Measurements from ENCODE around the gene CSTF1.

CSTF1 gene

GRCh38 chr20:56422076-56422823, 29.8 kb downstream of the CSTF1 start:
- H3K27ac ChIP-seq, result no peak overlapping the region
- TF ChIP-seq ZFX (IDR thresholded peaks at IDR 0.05), result no peak
- TF ChIP-seq CTCF (conservative IDR thresholded peaks at IDR 0.05), result no peak

DNA sequence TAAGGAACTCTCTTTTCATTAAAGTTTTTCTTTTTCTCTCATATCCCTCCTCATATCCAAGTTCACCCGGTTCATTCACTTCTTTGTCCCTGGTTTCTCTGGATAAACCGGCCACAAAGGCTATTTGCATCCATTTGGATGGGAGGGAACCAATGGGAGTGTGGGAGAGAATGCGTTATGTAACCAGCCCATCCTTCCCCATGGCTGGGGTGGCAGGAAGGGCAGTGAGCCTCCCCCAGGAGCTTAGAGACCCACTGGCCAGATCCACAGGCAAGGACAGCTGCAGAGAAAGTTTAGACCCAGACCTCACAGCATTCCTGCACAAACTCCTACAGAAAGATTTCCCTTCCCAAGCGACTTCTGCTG, 30.4 kb downstream of the CSTF1 start:
- no peak overlapping the region for H3K27ac ChIP-seq
- no peak for TF ChIP-seq ZFX (IDR thresholded peaks at IDR 0.05)
- no peak for TF ChIP-seq CTCF (conservative IDR thresholded peaks at IDR 0.05)

DNA sequence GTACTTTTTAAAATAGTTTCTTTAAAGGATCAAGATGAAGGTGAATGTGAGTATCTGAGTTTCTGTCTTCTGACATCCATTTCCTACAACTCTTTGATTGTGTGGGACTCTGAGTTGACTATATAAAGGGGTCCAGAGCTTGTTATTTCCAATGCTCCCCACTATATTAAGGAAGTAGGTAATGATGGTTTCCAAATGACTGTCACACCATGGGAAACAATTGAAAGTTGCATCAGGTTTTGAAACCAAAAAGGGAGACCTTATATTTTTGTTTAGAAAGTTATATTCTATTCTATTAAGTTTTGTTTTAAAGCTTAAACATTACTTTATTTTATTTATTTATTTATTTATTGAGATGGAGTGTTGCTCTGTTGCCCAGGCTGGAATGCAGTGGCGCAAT, 30.8 kb downstream of the CSTF1 start:
- H3K27ac ChIP-seq, result no peak overlapping the region
- TF ChIP-seq CTCF (conservative IDR thresholded peaks at IDR 0.05) (no peak), ZFX (IDR thresholded peaks at IDR 0.05) (no peak)

DNA sequence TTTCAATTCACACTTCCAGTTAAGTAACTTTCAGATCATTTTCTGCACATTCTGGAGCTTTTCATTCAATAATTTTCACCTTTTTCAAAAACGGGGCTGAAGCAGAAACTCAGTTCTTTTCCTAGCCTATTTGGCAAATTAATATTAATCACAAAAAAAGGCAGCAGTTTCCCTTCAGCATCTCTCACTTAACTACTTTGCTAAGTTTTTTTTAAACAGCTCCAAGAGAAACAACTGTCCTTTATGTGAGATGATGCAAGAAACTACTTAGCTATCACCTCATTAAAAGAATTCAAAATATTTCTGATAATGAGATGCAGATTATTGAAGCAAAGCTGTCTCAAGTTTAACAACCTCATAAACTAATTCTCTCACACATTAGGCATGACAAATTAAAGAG, 31.4 kb downstream of the CSTF1 start:
- TF ChIP-seq ZFX (IDR thresholded peaks at IDR 0.05) (no peak), CTCF (conservative IDR thresholded peaks at IDR 0.05) (no peak)
- H3K27ac ChIP-seq, result no peak overlapping the region

GRCh38 chr20:56424931-56425330, 32.5 kb downstream of the CSTF1 start:
- no peak overlapping the region for H3K27ac ChIP-seq
- TF ChIP-seq ZFX (IDR thresholded peaks at IDR 0.05) (no peak), CTCF (conservative IDR thresholded peaks at IDR 0.05) (no peak)

GRCh38 chr20:56426026-56426425, 33.6 kb downstream of the CSTF1 start:
- H3K27ac ChIP-seq, result no peak overlapping the region
- TF ChIP-seq ZFX (IDR thresholded peaks at IDR 0.05) (no peak), CTCF (conservative IDR thresholded peaks at IDR 0.05) (no peak)

GRCh38 chr20:56426926-56427325, 34.5 kb downstream of the CSTF1 start:
- TF ChIP-seq ZFX (IDR thresholded peaks at IDR 0.05) (no peak), CTCF (conservative IDR thresholded peaks at IDR 0.05) (no peak)
- H3K27ac ChIP-seq, result no peak overlapping the region

Measured in C4-2B (cell line).